ENCODE results near the gene MYH2.

The MYH2 gene

GRCh38 chr17:10563991-10564660, 14.7 kb upstream of the MYH2 start:
- H3K79me2 ChIP-seq (ENCODE audit: insufficient read depth, low read length), result no peaks in the 10 kb centered on the region
- H3K27me3 ChIP-seq (ENCODE audit: insufficient read depth, low read length, poor library complexity), result peaks cover 16% of the 10 kb centered on the region
- H3K9me3 ChIP-seq (ENCODE audit: insufficient read depth, low read length, severe bottlenecking), result no peaks in the 10 kb centered on the region
- DNase-seq (no peak), ATAC-seq (ENCODE audit: insufficient read depth, low read depth) (no peak)
- TF ChIP-seq CTCF (IDR thresholded peaks at IDR 0.05; ENCODE audit: borderline replicate concordance, extremely low read depth, low read length, poor library complexity, severe bottlenecking) (no peak), EZH2 (IDR thresholded peaks at IDR 0.05; ENCODE audit: borderline replicate concordance, low read depth, low read length, severe bottlenecking) (no peak)
- no peak overlapping the region for H3K27ac ChIP-seq (ENCODE audit: low read length)
- no peak overlapping the region for H3K4me2 ChIP-seq (ENCODE audit: insufficient read depth, low read length)
- no peaks in the 10 kb centered on the region for H4K20me1 ChIP-seq (ENCODE audit: insufficient read depth, low read length)
- no peak overlapping the region for H3K9ac ChIP-seq (ENCODE audit: low read depth, low read length)
- H3K4me1 ChIP-seq (ENCODE audit: insufficient read depth, low read length), result no peaks in the 10 kb centered on the region
- H3K36me3 ChIP-seq (ENCODE audit: insufficient read depth, low read length), result no peaks in the 10 kb centered on the region
- H2AFZ ChIP-seq (ENCODE audit: low read depth, low read length), result no peak overlapping the region
- no peak overlapping the region for H3K4me3 ChIP-seq (ENCODE audit: low read depth in 1 of 2, low read length in 2 of 2)

GRCh38 chr17:10558049-10558448, 8.6 kb upstream of the MYH2 start:
- Histone ChIP-seq H3K9me3 (ENCODE audit: insufficient read depth, low read length, severe bottlenecking) (no peaks in the 10 kb centered on the region), H3K9ac (ENCODE audit: low read depth, low read length) (no peak overlapping the region), H2AFZ (ENCODE audit: low read depth, low read length) (no peak overlapping the region), H3K4me1 (ENCODE audit: insufficient read depth, low read length) (no peaks in the 10 kb centered on the region), H4K20me1 (ENCODE audit: insufficient read depth, low read length) (no peaks in the 10 kb centered on the region), H3K36me3 (ENCODE audit: insufficient read depth, low read length) (no peaks in the 10 kb centered on the region), H3K4me3 (ENCODE audit: low read depth in 1 of 2, low read length in 2 of 2) (no peak overlapping the region), H3K4me2 (ENCODE audit: insufficient read depth, low read length) (no peak overlapping the region), H3K79me2 (ENCODE audit: insufficient read depth, low read length) (no peaks in the 10 kb centered on the region), H3K27ac (ENCODE audit: low read length) (no peak overlapping the region), H3K27me3 (ENCODE audit: insufficient read depth, low read length, poor library complexity) (no peaks in the 10 kb centered on the region)
- no peak for DNase-seq
- no peak for TF ChIP-seq CTCF (IDR thresholded peaks at IDR 0.05; ENCODE audit: borderline replicate concordance, extremely low read depth, low read length, poor library complexity, severe bottlenecking)
- no peak for TF ChIP-seq EZH2 (IDR thresholded peaks at IDR 0.05; ENCODE audit: borderline replicate concordance, low read depth, low read length, severe bottlenecking)
- no peak for ATAC-seq (ENCODE audit: insufficient read depth, low read depth)

- Histone ChIP-seq H3K9ac (ENCODE audit: low read depth, low read length) (no peak overlapping the region), H4K20me1 (ENCODE audit: insufficient read depth, low read length) (no peaks in the 10 kb centered on the region), H3K4me3 (ENCODE audit: low read depth in 1 of 2, low read length in 2 of 2) (no peak overlapping the region), H2AFZ (ENCODE audit: low read depth, low read length) (no peak overlapping the region), H3K9me3 (ENCODE audit: insufficient read depth, low read length, severe bottlenecking) (no peaks in the 10 kb centered on the region), H3K27ac (ENCODE audit: low read length) (no peak overlapping the region), H3K4me1 (ENCODE audit: insufficient read depth, low read length) (no peaks in the 10 kb centered on the region), H3K4me2 (ENCODE audit: insufficient read depth, low read length) (no peak overlapping the region), H3K36me3 (ENCODE audit: insufficient read depth, low read length) (no peaks in the 10 kb centered on the region), H3K27me3 (ENCODE audit: insufficient read depth, low read length, poor library complexity) (no peaks in the 10 kb centered on the region), H3K79me2 (ENCODE audit: insufficient read depth, low read length) (no peaks in the 10 kb centered on the region)
- TF ChIP-seq CTCF (IDR thresholded peaks at IDR 0.05; ENCODE audit: borderline replicate concordance, extremely low read depth, low read length, poor library complexity, severe bottlenecking), result no peak
- TF ChIP-seq EZH2 (IDR thresholded peaks at IDR 0.05; ENCODE audit: borderline replicate concordance, low read depth, low read length, severe bottlenecking), result no peak
- ATAC-seq (ENCODE audit: insufficient read depth, low read depth) (no peak), DNase-seq (no peak)
Observed at GRCh38 chr17:10557422-10557821, 8.0 kb upstream of the MYH2 start.
